Measurements from ENCODE around the gene M1AP. TPM values are rescaled to one million over a fixed set of nuclear protein-coding genes. Genes with fewer than 3 reads are reported as not detected.

The M1AP gene
- total and polyA plus RNA-seq, 10 donors: 0.26 to 2.0 (median 0.65) TPM

GRCh38 chr2:74617122-74617521 lies 31.0 kb downstream of the M1AP start:
- intact Hi-C loops (cut with DNase I; ENCODE audit: low total_unique reads): no loop called here
- H3K4me3 ChIP-seq: no peak overlapping the region
- no peaks in the 10 kb centered on the region for H3K9me3 ChIP-seq
- DNase-seq: no peak
- WGBS, 5 donors: 89 to 98% (median 95%) methylated on average over 3 of the region's 3 CpGs
- TF ChIP-seq POLR2A (IDR thresholded peaks at IDR 0.05) (no peak), POLR2AphosphoS5 (IDR thresholded peaks at IDR 0.05) (no peak)
- TF ChIP-seq, protein P1, sequence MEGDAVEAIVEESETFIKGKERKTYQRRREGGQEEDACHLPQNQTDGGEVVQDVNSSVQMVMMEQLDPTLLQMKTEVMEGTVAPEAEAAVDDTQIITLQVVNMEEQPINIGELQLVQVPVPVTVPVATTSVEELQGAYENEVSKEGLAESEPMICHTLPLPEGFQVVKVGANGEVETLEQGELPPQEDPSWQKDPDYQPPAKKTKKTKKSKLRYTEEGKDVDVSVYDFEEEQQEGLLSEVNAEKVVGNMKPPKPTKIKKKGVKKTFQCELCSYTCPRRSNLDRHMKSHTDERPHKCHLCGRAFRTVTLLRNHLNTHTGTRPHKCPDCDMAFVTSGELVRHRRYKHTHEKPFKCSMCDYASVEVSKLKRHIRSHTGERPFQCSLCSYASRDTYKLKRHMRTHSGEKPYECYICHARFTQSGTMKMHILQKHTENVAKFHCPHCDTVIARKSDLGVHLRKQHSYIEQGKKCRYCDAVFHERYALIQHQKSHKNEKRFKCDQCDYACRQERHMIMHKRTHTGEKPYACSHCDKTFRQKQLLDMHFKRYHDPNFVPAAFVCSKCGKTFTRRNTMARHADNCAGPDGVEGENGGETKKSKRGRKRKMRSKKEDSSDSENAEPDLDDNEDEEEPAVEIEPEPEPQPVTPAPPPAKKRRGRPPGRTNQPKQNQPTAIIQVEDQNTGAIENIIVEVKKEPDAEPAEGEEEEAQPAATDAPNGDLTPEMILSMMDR (IDR thresholded peaks at IDR 0.05 in 8 of 11, conservative IDR thresholded peaks at IDR 0.05 in 3 of 11): no peak
- no peak overlapping the region for H3K27ac ChIP-seq
- H3K27me3 ChIP-seq (replicated peaks in 1 of 7): peaks cover 0 to 21% (median 0%) of the 10 kb centered on the region in 7 donors
- H3K36me3 ChIP-seq: no peaks in the 10 kb centered on the region
- H3K4me1 ChIP-seq: peaks cover 0 to 15% (median 10%) of the 10 kb centered on the region in 6 donors

- no peaks in the 10 kb centered on the region for H3K4me1 ChIP-seq
- no peak for DNase-seq
- 68 to 81% (median 78%) methylated on average over 5 of the region's 5 CpGs for WGBS, 5 donors
- no peak overlapping the region for H3K27ac ChIP-seq
- H3K9me3 ChIP-seq: no peaks in the 10 kb centered on the region
- no peak for TF ChIP-seq POLR2AphosphoS5 (IDR thresholded peaks at IDR 0.05)
- TF ChIP-seq, protein P1 (IDR thresholded peaks at IDR 0.05 in 8 of 11, conservative IDR thresholded peaks at IDR 0.05 in 3 of 11): no peak
- no peak for TF ChIP-seq POLR2A (IDR thresholded peaks at IDR 0.05)
- H3K27me3 ChIP-seq (replicated peaks in 1 of 7): peaks cover 0 to 22% (median 0%) of the 10 kb centered on the region in 7 donors
- intact Hi-C loops (cut with DNase I; ENCODE audit: low total_unique reads): no loop called here
- H3K36me3 ChIP-seq: no peaks in the 10 kb centered on the region
- H3K4me3 ChIP-seq: no peak overlapping the region
Measured at GRCh38 chr2:74606927-74607326, 41.2 kb downstream of the M1AP start.

DNA sequence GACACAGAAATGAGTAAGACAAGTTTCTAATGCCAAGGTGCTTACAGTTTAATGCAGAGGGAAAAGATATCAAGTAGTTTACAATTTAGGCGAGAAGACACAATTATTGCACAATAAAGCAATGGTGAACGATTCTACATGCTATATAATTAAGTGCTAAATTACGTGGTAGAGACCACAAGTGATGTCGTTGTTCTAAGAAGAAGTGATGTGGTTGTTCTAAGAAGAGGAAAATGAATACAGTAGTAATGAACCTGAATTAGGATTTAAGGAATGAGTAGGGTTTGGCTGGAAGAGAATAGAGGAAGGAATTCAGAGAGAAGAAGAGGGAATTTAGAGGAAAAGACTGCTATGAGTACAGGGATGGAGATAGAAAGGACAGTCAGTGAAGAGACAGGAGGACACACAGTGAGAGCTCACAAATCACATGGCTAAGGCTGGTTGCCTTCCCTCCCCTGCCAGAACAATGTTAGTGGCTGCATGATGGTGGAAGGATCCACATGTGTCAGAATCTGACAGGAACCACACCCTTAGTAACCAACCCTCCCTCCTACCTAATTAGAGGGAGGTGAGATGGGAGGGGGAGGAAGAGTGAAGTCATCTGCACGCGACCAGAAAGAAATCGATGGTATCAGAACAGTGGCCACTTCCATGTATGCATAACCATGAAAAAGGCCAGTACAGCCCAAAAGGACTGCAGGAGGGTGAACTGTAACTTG lies 44.7 kb downstream of the M1AP start:
- Histone ChIP-seq H3K36me3 (no peaks in the 10 kb centered on the region), H3K4me3 (no peak overlapping the region), H3K9me3 (no peaks in the 10 kb centered on the region), H3K27ac (no peak overlapping the region), H3K27me3 (replicated peaks in 1 of 7) (peaks cover 0 to 19% (median 0%) of the 10 kb centered on the region in 7 donors), H3K4me1 (peaks cover 0 to 8% (median 0%) of the 10 kb centered on the region in 6 donors)
- WGBS, 5 donors: 72 to 81% (median 76%) methylated on average over 7 of the region's 7 CpGs
- no peak for TF ChIP-seq POLR2AphosphoS5 (IDR thresholded peaks at IDR 0.05)
- TF ChIP-seq, protein P1 (IDR thresholded peaks at IDR 0.05 in 8 of 11, conservative IDR thresholded peaks at IDR 0.05 in 3 of 11): no peak
- TF ChIP-seq POLR2A (IDR thresholded peaks at IDR 0.05): no peak
- DNase-seq: no peak
- intact Hi-C loops (cut with DNase I; ENCODE audit: low total_unique reads): no loop called here

DNA sequence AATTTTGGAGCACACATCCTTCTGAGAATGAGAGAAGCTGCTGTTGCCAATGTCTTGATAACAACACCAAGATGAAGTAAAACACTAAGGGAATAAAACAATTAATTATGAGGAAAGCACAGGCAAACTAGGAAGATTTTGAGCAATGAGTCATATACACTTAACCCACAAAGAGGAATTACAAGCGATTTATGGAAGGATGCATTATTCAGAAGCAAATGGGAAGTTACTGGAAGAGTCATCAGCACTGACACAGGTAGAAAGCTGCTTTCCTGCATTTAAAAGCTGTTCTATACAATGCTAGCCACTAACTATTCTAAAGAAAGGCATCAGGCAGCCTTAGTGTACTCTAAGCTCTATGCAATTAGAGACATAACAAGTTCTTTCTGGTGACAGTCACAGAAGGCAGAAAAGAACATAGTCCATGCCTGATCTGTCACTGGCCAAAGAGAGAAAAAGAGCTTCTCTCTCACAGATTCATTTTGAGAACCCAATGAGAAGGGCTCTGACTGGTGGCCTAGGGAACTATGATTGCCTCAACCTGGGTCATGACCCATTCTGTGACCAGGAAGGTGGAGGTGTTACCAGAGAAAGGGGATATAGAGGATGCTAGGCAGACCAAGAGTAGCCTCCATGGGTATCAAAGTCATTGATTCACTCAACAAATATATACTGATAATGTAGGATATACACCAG lies 45.4 kb downstream of the M1AP start:
- WGBS, 5 donors: 22 to 35% (median 26%) methylated on average over 1 of the region's 1 CpG
- intact Hi-C loops (cut with DNase I; ENCODE audit: low total_unique reads): no loop called here
- H3K9me3 ChIP-seq: no peaks in the 10 kb centered on the region
- no peak for DNase-seq
- no peak for TF ChIP-seq POLR2A (IDR thresholded peaks at IDR 0.05)
- no peak for TF ChIP-seq POLR2AphosphoS5 (IDR thresholded peaks at IDR 0.05)
- TF ChIP-seq, protein P1 (IDR thresholded peaks at IDR 0.05 in 8 of 11, conservative IDR thresholded peaks at IDR 0.05 in 3 of 11): no peak
- H3K4me3 ChIP-seq: no peak overlapping the region
- H3K27ac ChIP-seq: no peak overlapping the region
- peaks cover 0 to 15% (median 0%) of the 10 kb centered on the region in 7 donors for H3K27me3 ChIP-seq (replicated peaks in 1 of 7)
- no peaks in the 10 kb centered on the region for H3K36me3 ChIP-seq
- H3K4me1 ChIP-seq: peaks cover 0 to 8% (median 0%) of the 10 kb centered on the region in 6 donors

All from spleen (tissue), 11 donors.